GM23338 (cell line): ENCODE measurements around the gene POLK. TPM values are rescaled to one million over a fixed set of nuclear protein-coding genes. Genes with fewer than 3 reads are reported as not detected.

Experiments
- ATAC-seq: fragments of 200-7000 bp; cut with Tn5 transposase; 3 replicates; pipeline ENCODE4 v1.9.1; 2020
- DNase-seq: peaks from one replicate; pipeline ENCODE4 v3.0.0-alpha.2; 2015; ENCODE audit warnings: low spot score
- H2AFZ ChIP-seq: fragments of 200-600 bp; sonication (generic); 2 replicates; pipeline ENCODE4 v1.8.0; 2016; ENCODE audit warnings: antibody characterized with exemption, mild to moderate bottlenecking, moderate library complexity
- H3F3A ChIP-seq: fragments of 200-600 bp; sonication (generic); replicated peaks from 2 replicates; pipeline ENCODE4 v1.8.0; 2017; ENCODE audit warnings: antibody characterized with exemption, mixed run types, low read depth
- H3K27ac ChIP-seq: fragments of 200-600 bp; sonication (generic); 2 replicates; pipeline ENCODE4 v1.6.1; 2016; ENCODE audit warnings: low read depth
- H3K27me3 ChIP-seq: fragments of 200-600 bp; sonication (generic); 2 replicates; pipeline ENCODE4 v1.8.0; 2016; ENCODE audit warnings: mild to moderate bottlenecking, mixed run types, moderate library complexity; ENCODE audit not compliant: insufficient read depth
- H3K36me3 ChIP-seq: fragments of 200-600 bp; sonication (generic); 2 replicates; pipeline ENCODE4 v1.8.0; 2016; ENCODE audit warnings: mild to moderate bottlenecking; ENCODE audit not compliant: insufficient read depth
- H3K4me1 ChIP-seq: fragments of 200-600 bp; sonication (generic); 2 replicates; pipeline ENCODE4 v1.8.0; 2016; ENCODE audit warnings: mild to moderate bottlenecking, moderate library complexity; ENCODE audit not compliant: insufficient read depth
- H3K4me2 ChIP-seq: fragments of 200-600 bp; sonication (generic); 2 replicates; pipeline ENCODE4 v1.7.1; 2017; ENCODE audit warnings: mixed run types
- H3K4me3 ChIP-seq: fragments of 200-600 bp; sonication (generic); 2 replicates; pipeline ENCODE4 v1.6.1; 2016; ENCODE audit warnings: mixed run types
- H3K79me2 ChIP-seq: fragments of 200-600 bp; sonication (generic); replicated peaks from 2 replicates; pipeline ENCODE4 v1.8.0; 2017; ENCODE audit warnings: mild to moderate bottlenecking; ENCODE audit not compliant: insufficient read depth
- H3K9me2 ChIP-seq: fragments of 200-600 bp; sonication (generic); 2 replicates; pipeline ENCODE4 v1.8.0; 2017; ENCODE audit not compliant: insufficient read depth
- H4K20me1 ChIP-seq: fragments of 200-600 bp; sonication (generic); replicated peaks from 2 replicates; pipeline ENCODE4 v1.8.0; 2017; ENCODE audit warnings: mild to moderate bottlenecking; ENCODE audit not compliant: insufficient read depth
- H3K27ac Mint-ChIP-seq: 2 replicates; pipeline ENCODE4 v1.8.0; 2020; ENCODE audit warnings: inconsistent platforms, mild to moderate bottlenecking, moderate library complexity, mixed read lengths
- H3K27me3 Mint-ChIP-seq: 3 replicates; pipeline ENCODE4 v1.8.0; 2022; ENCODE audit warnings: low read depth, mild to moderate bottlenecking, moderate library complexity, mixed read lengths, inconsistent platforms; ENCODE audit not compliant: insufficient read depth, poor library complexity
- H3K36me3 Mint-ChIP-seq: 3 replicates; pipeline ENCODE4 v1.8.0; 2021; ENCODE audit warnings: low read depth, mild to moderate bottlenecking, inconsistent platforms, moderate library complexity, mixed read lengths
- H3K4me1 Mint-ChIP-seq: 3 replicates; pipeline ENCODE4 v1.8.0; 2020; ENCODE audit warnings: mild to moderate bottlenecking, inconsistent platforms, mixed read lengths
- H3K4me3 Mint-ChIP-seq: 3 replicates; pipeline ENCODE4 v1.8.0; 2021; ENCODE audit warnings: moderate library complexity, mild to moderate bottlenecking, inconsistent platforms, mixed read lengths
- H3K9me3 Mint-ChIP-seq: 3 replicates; pipeline ENCODE4 v1.8.0; 2020; ENCODE audit warnings: moderate library complexity, mild to moderate bottlenecking, inconsistent platforms, mixed read lengths
- CREB1 ChIP-seq: fragments of 250-450 bp; sonication (Bioruptor Pico); IDR thresholded peaks from 2 replicates; pipeline ENCODE4 v1.5.0; 2020; ENCODE audit warnings: low read depth, mild to moderate bottlenecking, moderate library complexity
- CTCF ChIP-seq, 2 experiments: fragments of 200-600 bp in 1 of 2; sonication (generic) in 1 of 2; conservative IDR thresholded peaks; 2 replicates each; pipeline versions ENCODE4 v1.5.1 to v1.6.1; 2016 to 2017; ENCODE audit warnings: antibody characterized with exemption in 2 of 2, low read depth in 2 of 2, mild to moderate bottlenecking in 2 of 2, moderate library complexity in 1 of 2
- ETS1 ChIP-seq: IDR thresholded peaks from 2 replicates; pipeline ENCODE4 v1.6.1; 2016; ENCODE audit warnings: antibody characterized with exemption
- EZH2 ChIP-seq: fragments of 200-600 bp; sonication (generic); IDR thresholded peaks from one replicate; pipeline ENCODE4 v1.8.0; 2017; ENCODE audit warnings: antibody characterized with exemption, mild to moderate bottlenecking, low read depth; ENCODE audit not compliant: unreplicated experiment
- EZH2phosphoT487 ChIP-seq: fragments of 200-600 bp; sonication (generic); IDR thresholded peaks from one replicate; pipeline ENCODE4 v1.8.1; 2018; ENCODE audit warnings: antibody characterized with exemption; ENCODE audit not compliant: unreplicated experiment
- JUNB ChIP-seq: IDR thresholded peaks from one replicate; pipeline ENCODE4 v1.6.1; 2016; ENCODE audit warnings: antibody characterized with exemption; ENCODE audit not compliant: unreplicated experiment
- NANOG ChIP-seq: IDR thresholded peaks from 2 replicates; pipeline ENCODE4 v1.6.1; 2016; ENCODE audit warnings: antibody characterized with exemption, borderline replicate concordance
- POLR2AphosphoS5 ChIP-seq: IDR thresholded peaks from 2 replicates; pipeline ENCODE4 v1.6.1; 2016; ENCODE audit warnings: antibody characterized with exemption, low read depth
- REST ChIP-seq: IDR thresholded peaks from one replicate; pipeline ENCODE4 v1.6.1; 2018; ENCODE audit warnings: antibody characterized with exemption; ENCODE audit not compliant: unreplicated experiment
- STAT1 ChIP-seq: IDR thresholded peaks from one replicate; pipeline ENCODE4 v1.6.1; 2016; ENCODE audit warnings: antibody characterized with exemption; ENCODE audit not compliant: unreplicated experiment
- ZNF114 ChIP-seq: fragments of 250-450 bp; sonication (Bioruptor Pico); IDR thresholded peaks from 2 replicates; pipeline ENCODE4 v1.5.0; 2020; ENCODE audit warnings: mild to moderate bottlenecking, moderate library complexity
- ZNF331 ChIP-seq: fragments of 250-450 bp; sonication (Bioruptor Pico); IDR thresholded peaks from 2 replicates; pipeline ENCODE4 v1.5.0; 2020; ENCODE audit warnings: low read depth, mild to moderate bottlenecking, moderate library complexity
- ZNF462 ChIP-seq: fragments of 250-450 bp; sonication (Bioruptor Pico); IDR thresholded peaks from 2 replicates; pipeline ENCODE4 v1.5.0; 2020; ENCODE audit warnings: mild to moderate bottlenecking, moderate library complexity
- polyA plus RNA-seq: library from polyadenylated mRNA; unstranded; fragments of >200 nt; fragmentation: Nextera tagmentation; extraction: Ambion mirVana; gene quantifications from 2 replicates; pipeline ENCODE4 v1.2.1, GENCODE V29; 2016
- total RNA-seq: library from RNA; depleted of rRNA; stranded (reverse); fragments of >200 nt; shearing (Covaris generic); gene quantifications from 2 replicates; pipeline ENCODE4 v1.2.3, GENCODE V29; 2014

Gene POLK
- total and polyA plus RNA-seq, 2 experiments from 2014 or later: 6.3 to 14.5 TPM

- Histone ChIP-seq H3F3A (no peaks in the 10 kb centered on the region), H4K20me1 (no peaks in the 10 kb centered on the region), H3K79me2 (peaks cover 31% of the 10 kb centered on the region), H3K36me3 (peaks cover 3% of the 10 kb centered on the region; the same call in 1 of the 2 replicates), H3K27ac (no peak overlapping the region), H3K4me2 (no peak overlapping the region), H3K27me3 (no peaks in the 10 kb centered on the region), H2AFZ (no peak overlapping the region), H3K9me2 (no peaks in the 10 kb centered on the region), H3K4me1 (no peaks in the 10 kb centered on the region), H3K4me3 (no peak overlapping the region)
- no peak for ATAC-seq
- Mint-ChIP-seq H3K36me3 (peaks cover 18% of the 10 kb centered on the region; the same call in 2 of the 3 replicates), H3K27me3 (peaks cover 4% of the 10 kb centered on the region), H3K27ac (no peak overlapping the region), H3K9me3 (peaks cover 16% of the 10 kb centered on the region), H3K4me1 (peaks cover 3% of the 10 kb centered on the region; the same call in 2 of the 3 replicates), H3K4me3 (no peak overlapping the region; the same call in 2 of the 3 replicates)
- TF ChIP-seq EZH2: no peak
- no peak for TF ChIP-seq ZNF114 (CRISPR knock-in tag)
- TF ChIP-seq EZH2phosphoT487: no peak
- no peak for TF ChIP-seq ZNF462
- TF ChIP-seq NANOG: no peak
- no peak for TF ChIP-seq ZNF331
- TF ChIP-seq STAT1: no peak
- no peak for TF ChIP-seq POLR2AphosphoS5
- TF ChIP-seq JUNB: no peak
- no peak for TF ChIP-seq REST
- TF ChIP-seq CREB1 (CRISPR knock-in tag): no peak
- no peak for TF ChIP-seq ETS1
- TF ChIP-seq CTCF (conservative IDR thresholded peaks at IDR 0.05; ENCODE audit: low read depth in 2 of 2): no peak
- DNase-seq: no peak
Observed at GRCh38 chr5:75523275-75523674, 11.6 kb downstream of the POLK start.
